Neural crest cell (in vitro differentiated cells): ENCODE measurements around the gene OR2G3. TPM values are rescaled to one million over a fixed set of nuclear protein-coding genes. Genes with fewer than 3 reads are reported as not detected.

ENCODE experiments used
- DNase-seq: peaks from one replicate; pipeline ENCODE4 v3.0.0; 2021; ENCODE audit warnings: low read depth, mixed read lengths, low spot score
- H3K27ac Mint-ChIP-seq: one replicate; pipeline ENCODE4 v1.8.0; 2021; ENCODE audit warnings: mild to moderate bottlenecking, mixed read lengths; ENCODE audit not compliant: unreplicated experiment
- H3K27me3 Mint-ChIP-seq: 2 replicates; pipeline ENCODE4 v1.8.0; 2021; ENCODE audit warnings: low read depth, mild to moderate bottlenecking, mixed read lengths
- H3K36me3 Mint-ChIP-seq: 2 replicates; pipeline ENCODE4 v1.8.0; 2021; ENCODE audit warnings: low read depth, mild to moderate bottlenecking, mixed read lengths
- H3K4me1 Mint-ChIP-seq: 2 replicates; pipeline ENCODE4 v1.8.0; 2021; ENCODE audit warnings: mixed read lengths
- H3K4me3 Mint-ChIP-seq: one replicate; pipeline ENCODE4 v1.8.0; 2021; ENCODE audit warnings: mild to moderate bottlenecking, mixed read lengths
- H3K9me3 Mint-ChIP-seq: 2 replicates; pipeline ENCODE4 v1.8.0; 2021; ENCODE audit warnings: mixed read lengths
- CTCF ChIP-seq: fragments of 200-600 bp; sonication (generic); conservative IDR thresholded peaks from 2 replicates; pipeline ENCODE4 v1.5.0; 2021; ENCODE audit warnings: antibody characterized with exemption, mild to moderate bottlenecking
- long read RNA-seq: library from polyadenylated mRNA; unstranded; transcript quantifications from one replicate; pipeline ENCODE4 v2.0.0, GENCODE V29; 2020
- total RNA-seq: library from RNA; stranded (reverse); gene quantifications from 2 replicates; pipeline ENCODE4 v1.2.1, GENCODE V29; 2021

OR2G3 gene
- not detected in 2 replicates for total RNA-seq
- long read RNA-seq = 0 reads

GRCh38 chr1:247605286-247605685 lies at the start of gene OR2G3:
Gene OR2G3, plus strand, starts transcription at chr1:247605586. Its CDS starts 0 bp downstream, at chr1:247605586.
- H3K4me1 Mint-ChIP-seq = no peaks in the 10 kb centered on the region

GRCh38 chr1:247557926-247558674 lies 47.3 kb upstream of the OR2G3 start:
- Mint-ChIP-seq H3K4me3 (no peak overlapping the region), H3K36me3 (no peaks in the 10 kb centered on the region), H3K4me1 (no peaks in the 10 kb centered on the region), H3K27ac (no peak overlapping the region), H3K9me3 (no peaks in the 10 kb centered on the region), H3K27me3 (no peaks in the 10 kb centered on the region)
- no peak for DNase-seq
- TF ChIP-seq CTCF = no peak

More at GRCh38 chr1:247605286-247605685, at the start of gene OR2G3:
- peaks cover 10% of the 10 kb centered on the region for H3K9me3 Mint-ChIP-seq
- H3K27me3 Mint-ChIP-seq = peaks cover 11% of the 10 kb centered on the region
- H3K4me3 Mint-ChIP-seq = no peak within 1 kb of the TSS
- DNase-seq = no peak
- no peaks in the 10 kb centered on the region for H3K36me3 Mint-ChIP-seq
- H3K27ac Mint-ChIP-seq = no peak within 1 kb of the TSS
- no peak for TF ChIP-seq CTCF

GRCh38 chr1:247561711-247562110 lies 43.7 kb upstream of the OR2G3 start:
- TF ChIP-seq CTCF = no peak
- no peak overlapping the region for H3K27ac Mint-ChIP-seq
- no peaks in the 10 kb centered on the region for H3K36me3 Mint-ChIP-seq
- no peaks in the 10 kb centered on the region for H3K4me1 Mint-ChIP-seq
- DNase-seq = no peak
- H3K27me3 Mint-ChIP-seq = no peaks in the 10 kb centered on the region
- no peak overlapping the region for H3K4me3 Mint-ChIP-seq
- no peaks in the 10 kb centered on the region for H3K9me3 Mint-ChIP-seq

GRCh38 chr1:247562198-247562597 lies 43.2 kb upstream of the OR2G3 start:
- H3K27me3 Mint-ChIP-seq = no peaks in the 10 kb centered on the region
- H3K9me3 Mint-ChIP-seq = no peaks in the 10 kb centered on the region
- H3K27ac Mint-ChIP-seq = no peak overlapping the region
- no peaks in the 10 kb centered on the region for H3K4me1 Mint-ChIP-seq
- H3K4me3 Mint-ChIP-seq = no peak overlapping the region
- no peak for TF ChIP-seq CTCF
- H3K36me3 Mint-ChIP-seq = no peaks in the 10 kb centered on the region
- DNase-seq = no peak

GRCh38 chr1:247574236-247574635 lies 31.1 kb upstream of the OR2G3 start:
- Mint-ChIP-seq H3K36me3 (peaks cover 8% of the 10 kb centered on the region), H3K9me3 (peaks cover 13% of the 10 kb centered on the region), H3K4me3 (no peak overlapping the region)

More at GRCh38 chr1:247574236-247574635, 31.1 kb upstream of the OR2G3 start:
- Mint-ChIP-seq H3K4me1 (no peaks in the 10 kb centered on the region), H3K27me3 (no peaks in the 10 kb centered on the region), H3K27ac (no peak overlapping the region)
- no peak for TF ChIP-seq CTCF
- DNase-seq = no peak
